HepG2 (cell line): ENCODE data around the gene SEZ6L.

Experiments
- BRF2 ChIP-seq: sonication (generic); formaldehyde crosslinking; IDR thresholded peaks from 2 replicates; pipeline ENCODE4 v1.8.1; 2022; ENCODE audit warnings: mild to moderate bottlenecking, missing genetic modification reagents
- HBP1 ChIP-seq: IDR thresholded peaks from 2 replicates; pipeline ENCODE4 v1.6.1; 2016; ENCODE audit warnings: low read depth, control low read depth
- HIVEP1 ChIP-seq: sonication (generic); formaldehyde crosslinking; IDR thresholded peaks from 2 replicates; pipeline ENCODE4 v1.4.0; 2020; ENCODE audit warnings: mild to moderate bottlenecking, missing genetic modification reagents
- RAD51 ChIP-seq: fragments of 450-650 bp; IDR thresholded peaks from 2 replicates; pipeline ENCODE4 v1.6.1; 2016; ENCODE audit warnings: borderline replicate concordance
- ZKSCAN8 ChIP-seq: IDR thresholded peaks from 2 replicates; pipeline ENCODE4 v1.6.1; 2016; ENCODE audit warnings: borderline replicate concordance, missing genetic modification reagents, missing compliant biosample characterization

- TF ChIP-seq RAD51 (no peak), BRF2 (CRISPR knock-in tag) (no peak), ZKSCAN8 (no peak), HIVEP1 (no peak), HBP1 (CRISPR knock-in tag) (no peak)
Measured at GRCh38 chr22:26289611-26290101, 120.4 kb downstream of the SEZ6L start.
